ENCODE data around the gene MRPS7. TPM values are rescaled to one million over a fixed set of nuclear protein-coding genes. Genes with fewer than 3 reads are reported as not detected.
A peak's percentile ranks its signal among the peaks of the same experiment; 100 is the strongest.
"Not testable (repeated sequence)": the region's sequence is repeated elsewhere in the genome, so short reads cannot be mapped to it uniquely, and the experiment has no call there.

The MRPS7 gene
- total RNA-seq, 2 donors from 2014 or later: 40.8 to 45.3 TPM

- H3K4me1 ChIP-seq (replicated peaks): no peaks in the 10 kb centered on the region
- H3K27me3 ChIP-seq (replicated peaks; ENCODE audit: insufficient read depth): no peaks in the 10 kb centered on the region
- TF ChIP-seq CTCF (IDR thresholded peaks at IDR 0.05) (no peak), POLR2A (IDR thresholded peaks at IDR 0.05) (no peak), POLR2AphosphoS5 (IDR thresholded peaks at IDR 0.05) (no peak)
- 64% methylated on average over 11 of the region's 11 CpGs for WGBS
- intact Hi-C loops (cut with DNase I): no loop called here
- no peak overlapping the region for H3K4me3 ChIP-seq
- peaks cover 0 to 6% of the 10 kb centered on the region in 2 donors for H3K36me3 ChIP-seq
- no peak overlapping the region for H3K27ac ChIP-seq
- H3K9me3 ChIP-seq: no peaks in the 10 kb centered on the region
- DNase-seq (ENCODE audit: low spot score): no peak
Measured at GRCh38 chr17:75250009-75250471, 11.6 kb upstream of the MRPS7 start.

- no peak overlapping the region for H3K27ac ChIP-seq
- H3K9me3 ChIP-seq: no peaks in the 10 kb centered on the region
- no peak for DNase-seq (ENCODE audit: low spot score)
- WGBS: 85% methylated on average over 8 of the region's 8 CpGs
- intact Hi-C loops (cut with DNase I): no loop called here
- H3K4me3 ChIP-seq: no peak overlapping the region
- no peaks in the 10 kb centered on the region for H3K27me3 ChIP-seq (replicated peaks; ENCODE audit: insufficient read depth)
- no peaks in the 10 kb centered on the region for H3K36me3 ChIP-seq
- TF ChIP-seq POLR2AphosphoS5 (IDR thresholded peaks at IDR 0.05): no peak
- H3K4me1 ChIP-seq (replicated peaks): no peaks in the 10 kb centered on the region
Measured at GRCh38 chr17:75252039-75252816, 9.5 kb upstream of the MRPS7 start.

GRCh38 chr17:75255954-75256698 is 5.6 kb upstream of the MRPS7 start:
- H3K27me3 ChIP-seq (replicated peaks; ENCODE audit: insufficient read depth); H3K9me3 ChIP-seq; DNase-seq (ENCODE audit: low spot score); H3K4me1 ChIP-seq (replicated peaks); H3K36me3 ChIP-seq; H3K27ac ChIP-seq; intact Hi-C loops (cut with DNase I); H3K4me3 ChIP-seq: not testable (repeated sequence)
- 83% methylated on average over 11 of the region's 11 CpGs for WGBS

- intact Hi-C loops (cut with DNase I); H3K9me3 ChIP-seq; DNase-seq (ENCODE audit: low spot score); H3K36me3 ChIP-seq; H3K4me1 ChIP-seq (replicated peaks); H3K27me3 ChIP-seq (replicated peaks; ENCODE audit: insufficient read depth); H3K27ac ChIP-seq; H3K4me3 ChIP-seq: not testable (repeated sequence)
- 45% methylated on average over 2 of the region's 2 CpGs for WGBS
Measured at GRCh38 chr17:75257228-75257627, 4.5 kb upstream of the MRPS7 start.

- Histone ChIP-seq H3K9me3 (no peaks in the 10 kb centered on the region), H3K27me3 (replicated peaks; ENCODE audit: insufficient read depth) (no peaks in the 10 kb centered on the region), H3K4me1 (replicated peaks) (peaks cover 6% of the 10 kb centered on the region), H3K27ac (peak overlapping the region; percentile 85 to 92), H3K4me3 (peak overlapping the region; percentile 90 to 93), H3K36me3 (peaks cover 0 to 5% of the 10 kb centered on the region in 2 donors)
- TF ChIP-seq CTCF (IDR thresholded peaks at IDR 0.05) (peak in 1 of 4 experiments; percentile 5), POLR2A (IDR thresholded peaks at IDR 0.05) (no peak)
- WGBS: under 1% methylated on average over 31 of the region's 31 CpGs
- DNase-seq (ENCODE audit: low spot score): no peak
- intact Hi-C loops (cut with DNase I): no loop called here
Measured at GRCh38 chr17:75260641-75261335, 891 bp upstream of the MRPS7 start.

GRCh38 chr17:75262112-75262606 is 480 bp downstream of the MRPS7 start:
- Histone ChIP-seq H3K27ac (peak overlapping the region; percentile 85 to 92), H3K4me3 (peak overlapping the region; percentile 90 to 93), H3K4me1 (replicated peaks) (peaks cover 6% of the 10 kb centered on the region), H3K27me3 (replicated peaks; ENCODE audit: insufficient read depth) (no peaks in the 10 kb centered on the region), H3K9me3 (no peaks in the 10 kb centered on the region), H3K36me3 (peaks cover 0 to 17% of the 10 kb centered on the region in 2 donors)
- no peak for DNase-seq (ENCODE audit: low spot score)
- no peak for TF ChIP-seq CTCF (IDR thresholded peaks at IDR 0.05)
- TF ChIP-seq POLR2AphosphoS5 (IDR thresholded peaks at IDR 0.05): no peak
- no peak for TF ChIP-seq POLR2A (IDR thresholded peaks at IDR 0.05)
- WGBS: under 1% methylated on average over 23 of the region's 23 CpGs
- intact Hi-C loops (cut with DNase I): no loop called here

Data from prostate gland (tissue), 2 donors.